ENCODE data around the gene KIFAP3.

KIFAP3 gene

GRCh38 chr1:169995993-169996392, 78.5 kb downstream of the KIFAP3 start:
- in situ Hi-C loops (cut with MboI; ENCODE audit: low sequenced_read_pairs) = no loop called here

- in situ Hi-C loops (cut with MboI; ENCODE audit: low sequenced_read_pairs) = no loop called here
These were observed 85.2 kb downstream of the KIFAP3 start for GRCh38 chr1:169989246-169989645.

- in situ Hi-C loops (cut with MboI; ENCODE audit: low sequenced_read_pairs) = no loop called here
These were observed 88.7 kb downstream of the KIFAP3 start for GRCh38 chr1:169985757-169986156.

GRCh38 chr1:169974067-169974466, 100.4 kb downstream of the KIFAP3 start:
- in situ Hi-C loops (cut with MboI; ENCODE audit: low sequenced_read_pairs) = no loop called here

- in situ Hi-C loops (cut with MboI; ENCODE audit: low sequenced_read_pairs) = no loop called here
These were observed 104.4 kb downstream of the KIFAP3 start for GRCh38 chr1:169970114-169970513.

- in situ Hi-C loops (cut with MboI; ENCODE audit: low sequenced_read_pairs) = no loop called here
These were observed 106.3 kb downstream of the KIFAP3 start for GRCh38 chr1:169968174-169968573.

- in situ Hi-C loops (cut with MboI; ENCODE audit: low sequenced_read_pairs) = no loop called here
These were observed 110.3 kb downstream of the KIFAP3 start for GRCh38 chr1:169964206-169964605.

GRCh38 chr1:169959686-169960085, 114.8 kb downstream of the KIFAP3 start:
- in situ Hi-C loops (cut with MboI; ENCODE audit: low sequenced_read_pairs) = no loop called here

- in situ Hi-C loops (cut with MboI; ENCODE audit: low sequenced_read_pairs) = no loop called here
These were observed 115.5 kb downstream of the KIFAP3 start for GRCh38 chr1:169958987-169959386.

- in situ Hi-C loops (cut with MboI; ENCODE audit: low sequenced_read_pairs) = no loop called here
These were observed 116.6 kb downstream of the KIFAP3 start for GRCh38 chr1:169957884-169958283.

GRCh38 chr1:169951108-169951507, 123.4 kb downstream of the KIFAP3 start:
- in situ Hi-C loops (cut with MboI; ENCODE audit: low sequenced_read_pairs) = no loop called here

GRCh38 chr1:169949139-169949538, 125.4 kb downstream of the KIFAP3 start:
- in situ Hi-C loops (cut with MboI; ENCODE audit: low sequenced_read_pairs) = no loop called here

GRCh38 chr1:169946206-169946605, 128.3 kb downstream of the KIFAP3 start:
- in situ Hi-C loops (cut with MboI; ENCODE audit: low sequenced_read_pairs) = no loop called here

GRCh38 chr1:169945181-169945580, 129.3 kb downstream of the KIFAP3 start:
- in situ Hi-C loops (cut with MboI; ENCODE audit: low sequenced_read_pairs) = no loop called here

- in situ Hi-C loops (cut with MboI; ENCODE audit: low sequenced_read_pairs) = no loop called here
These were observed 129.9 kb downstream of the KIFAP3 start for GRCh38 chr1:169944621-169945020.

GRCh38 chr1:169943963-169944526, 130.4 kb downstream of the KIFAP3 start:
- in situ Hi-C loops (cut with MboI; ENCODE audit: low sequenced_read_pairs) = no loop called here

- in situ Hi-C loops (cut with MboI; ENCODE audit: low sequenced_read_pairs) = no loop called here
These were observed 132.3 kb downstream of the KIFAP3 start for GRCh38 chr1:169941982-169942830.

- in situ Hi-C loops (cut with MboI; ENCODE audit: low sequenced_read_pairs) = no loop called here
These were observed 140.3 kb downstream of the KIFAP3 start for GRCh38 chr1:169933984-169934725.

- in situ Hi-C loops (cut with MboI; ENCODE audit: low sequenced_read_pairs) = no loop called here
These were observed 142.7 kb downstream of the KIFAP3 start for GRCh38 chr1:169931795-169932231.

- in situ Hi-C loops (cut with MboI; ENCODE audit: low sequenced_read_pairs) = no loop called here
These were observed 145.3 kb downstream of the KIFAP3 start for GRCh38 chr1:169929210-169929526.

GRCh38 chr1:169928438-169929209, 145.9 kb downstream of the KIFAP3 start:
- in situ Hi-C loops (cut with MboI; ENCODE audit: low sequenced_read_pairs) = no loop called here
